ENCODE data around the gene MT1B.
"Not testable (repeated sequence)": the region's sequence is repeated elsewhere in the genome, so short reads cannot be mapped to it uniquely, and the experiment has no call there.

The MT1B gene

DNA sequence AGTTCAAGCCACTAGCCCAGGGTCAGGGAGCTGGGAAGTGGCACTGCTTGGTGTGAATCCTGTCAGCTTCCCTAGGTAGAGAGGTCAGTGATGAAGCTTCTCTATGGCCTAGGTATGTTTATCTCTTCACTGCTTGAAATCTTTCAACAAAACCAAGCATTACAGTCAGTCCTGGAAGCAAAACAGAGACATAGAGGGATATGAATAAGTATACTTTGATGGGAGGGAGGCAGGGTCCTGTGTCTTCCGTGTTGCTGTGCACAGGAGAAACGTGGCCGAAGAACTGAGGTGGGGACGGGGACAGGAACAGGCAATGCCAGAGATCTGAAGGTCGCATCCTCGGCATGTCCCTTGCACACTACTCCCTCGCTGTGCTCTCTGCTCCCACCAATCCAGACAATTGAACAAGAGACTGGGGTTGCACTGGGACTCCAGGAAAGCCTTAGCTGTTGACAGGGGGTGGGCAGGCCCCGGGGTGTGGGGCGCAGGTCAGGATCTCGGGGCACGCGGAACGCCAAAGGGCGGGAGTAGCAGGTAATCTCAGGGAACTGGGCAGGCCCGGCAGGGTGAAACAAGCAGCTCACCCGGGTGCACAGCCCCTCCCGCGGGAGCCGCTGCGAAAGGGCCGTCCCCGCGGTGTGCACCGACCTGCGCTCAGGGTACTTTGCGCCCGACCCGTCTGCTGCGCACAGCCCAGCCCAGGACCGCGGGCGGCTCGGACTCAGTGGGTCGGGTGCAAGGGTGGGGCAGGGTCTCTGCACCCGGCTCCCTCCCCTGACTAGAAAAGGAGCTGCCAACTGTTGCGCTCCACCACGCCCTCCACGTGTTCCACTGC, 17.5 kb downstream of the MT1B start, which contains the start of gene MT1H:
TSS of gene MT1H (plus strand) at position 810 of the 835 bp plus-strand sequence. CDS start 71 bp downstream, outside the sequence.
- peak; percentile 36 for DNase-seq

DNA sequence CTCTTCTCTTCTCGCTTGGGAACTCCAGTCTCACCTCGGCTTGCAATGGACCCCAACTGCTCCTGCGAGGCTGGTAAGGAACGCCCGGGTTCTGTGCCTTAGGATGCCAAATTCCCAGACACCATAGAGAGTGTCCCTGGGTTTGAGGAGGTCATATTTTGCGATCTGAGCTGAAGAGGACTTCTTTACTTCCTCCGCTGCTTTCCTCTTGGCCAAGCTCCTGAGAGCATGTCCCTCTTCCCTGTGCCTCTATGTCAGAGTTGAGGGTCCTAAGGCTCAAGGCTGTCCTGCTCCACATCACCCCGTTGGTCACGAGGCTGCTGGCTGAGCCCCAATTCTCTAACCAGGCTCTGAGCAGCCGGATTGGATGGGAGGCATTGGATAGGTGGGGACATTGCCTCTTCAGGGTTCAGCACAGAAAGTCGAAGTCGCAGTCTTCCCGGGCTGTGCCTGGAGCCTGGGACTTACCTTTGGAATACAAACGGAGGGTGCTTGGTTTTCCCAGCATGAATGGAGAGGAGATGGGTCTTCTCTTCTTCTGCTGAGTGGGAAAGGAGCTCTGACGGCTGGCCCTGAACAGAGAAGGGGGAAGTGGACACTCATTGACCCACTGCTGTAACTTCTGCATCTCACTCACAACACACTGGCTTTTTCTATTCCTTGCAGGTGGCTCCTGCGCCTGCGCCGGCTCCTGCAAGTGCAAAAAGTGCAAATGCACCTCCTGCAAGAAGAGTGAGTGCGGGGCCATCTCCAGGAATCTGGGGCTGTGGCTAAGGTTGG, 18.3 kb downstream of the MT1B start:
- DNase-seq, result no peak

DNA sequence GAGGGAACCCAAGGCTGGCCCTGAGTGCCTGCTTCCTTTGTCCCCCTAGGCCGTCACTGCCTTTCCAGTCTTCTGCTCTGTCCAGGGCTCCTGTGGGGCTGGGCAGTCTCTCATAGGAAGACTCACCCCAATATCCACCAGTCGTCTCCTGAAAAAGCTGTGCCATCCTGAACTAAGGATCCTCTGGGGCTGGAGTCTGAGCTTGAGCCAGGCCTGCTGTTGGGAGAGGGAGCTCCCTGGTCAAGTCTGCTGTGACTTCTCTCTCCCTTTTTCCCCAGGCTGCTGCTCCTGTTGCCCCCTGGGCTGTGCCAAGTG, 18.9 kb downstream of the MT1B start:
- no peak for DNase-seq

DNA sequence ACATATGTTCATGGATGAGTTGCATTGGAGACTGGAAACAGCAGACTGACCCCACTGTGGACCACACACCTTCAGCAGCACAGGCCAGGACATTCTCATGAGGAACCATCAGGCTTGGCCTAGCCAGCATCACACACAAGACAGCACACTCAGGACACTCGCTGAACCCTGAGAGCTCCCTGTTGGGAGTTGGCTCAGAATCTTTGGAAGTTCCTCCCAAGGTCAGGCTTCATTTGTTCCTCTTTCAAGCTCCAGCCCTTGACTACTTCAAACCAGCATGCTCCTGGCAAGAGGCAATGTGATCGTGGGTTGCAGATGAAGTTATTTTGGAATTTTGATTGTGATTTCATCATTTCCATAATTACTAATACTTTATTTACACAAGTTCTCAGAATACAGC, 20.0 kb downstream of the MT1B start:
- DNase-seq, result not testable (repeated sequence)

DNA sequence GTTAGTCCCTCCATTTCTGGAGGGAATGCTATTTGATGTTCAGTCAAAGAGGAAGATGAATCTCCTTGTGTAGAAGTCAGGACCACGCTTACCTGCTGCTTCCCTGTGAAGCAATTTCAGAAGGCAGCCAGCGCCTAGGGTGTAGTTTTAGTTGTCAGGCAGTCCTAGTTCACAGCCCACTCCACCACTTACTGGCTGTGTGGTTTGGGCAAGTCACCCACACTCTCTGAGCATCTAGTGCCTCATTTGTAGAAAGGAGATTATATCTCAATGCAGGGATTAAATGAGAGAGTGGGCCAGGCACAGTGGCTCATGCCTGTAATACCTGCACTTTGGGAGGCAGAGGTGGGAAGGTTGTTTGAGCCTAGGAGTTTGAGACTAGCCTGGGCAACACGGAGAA, 20.5 kb downstream of the MT1B start:
- not testable (repeated sequence) for DNase-seq

DNA sequence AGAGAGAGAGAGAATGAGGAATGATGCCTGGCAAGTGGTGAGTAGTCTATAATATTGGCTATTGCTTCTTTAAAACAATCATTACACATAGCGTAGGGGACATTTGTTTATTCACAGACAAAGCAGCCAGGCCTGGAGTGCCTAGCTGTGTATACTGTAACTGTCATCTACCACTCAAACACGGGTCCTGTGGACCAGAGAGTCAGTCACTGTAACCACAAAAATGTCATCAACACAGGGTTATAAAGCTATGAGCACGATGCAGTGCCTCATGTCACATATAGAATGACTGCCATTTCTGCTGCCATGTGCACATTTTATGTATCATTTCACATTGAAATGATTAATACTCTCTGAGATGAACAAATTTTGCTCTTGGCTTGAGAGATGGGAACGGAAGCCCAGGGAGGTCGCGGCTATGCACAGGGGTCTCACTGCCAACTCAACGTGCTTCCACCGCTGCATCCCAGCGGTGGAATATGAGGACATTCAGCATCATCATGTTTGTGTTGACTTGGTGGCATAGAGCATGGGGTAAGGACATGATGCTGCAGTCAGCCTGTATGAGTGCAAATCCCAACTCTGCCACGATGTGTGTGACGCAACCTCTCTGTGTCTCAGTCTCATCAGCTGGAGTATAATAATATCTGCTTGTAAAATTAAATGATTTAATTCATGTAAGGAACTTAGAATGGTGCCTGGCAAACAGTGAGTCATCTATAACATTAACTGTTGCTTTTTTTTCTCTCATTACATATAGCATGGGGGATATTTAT, 21.3 kb downstream of the MT1B start:
- DNase-seq, result no peak

DNA sequence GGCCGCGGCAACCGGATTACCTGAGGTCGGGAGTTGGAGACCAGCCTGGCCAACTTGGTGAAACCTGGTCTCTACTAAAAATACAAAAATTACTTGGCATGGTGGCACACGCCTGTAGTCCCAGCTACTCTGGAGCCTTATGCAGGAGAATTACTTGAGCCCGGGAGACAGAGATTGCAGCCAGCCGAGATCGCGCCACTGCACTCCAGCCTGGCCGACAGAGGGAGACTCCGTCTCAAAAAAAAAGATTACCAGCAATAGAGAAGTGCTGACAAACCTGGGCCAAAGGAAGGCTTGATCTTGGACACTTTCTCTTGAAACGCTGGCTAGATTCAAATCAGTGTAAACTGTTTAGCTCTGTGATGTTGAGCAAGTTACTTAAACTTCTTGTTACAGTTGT, 22.2 kb downstream of the MT1B start:
- DNase-seq, result peak; percentile 37

DNA sequence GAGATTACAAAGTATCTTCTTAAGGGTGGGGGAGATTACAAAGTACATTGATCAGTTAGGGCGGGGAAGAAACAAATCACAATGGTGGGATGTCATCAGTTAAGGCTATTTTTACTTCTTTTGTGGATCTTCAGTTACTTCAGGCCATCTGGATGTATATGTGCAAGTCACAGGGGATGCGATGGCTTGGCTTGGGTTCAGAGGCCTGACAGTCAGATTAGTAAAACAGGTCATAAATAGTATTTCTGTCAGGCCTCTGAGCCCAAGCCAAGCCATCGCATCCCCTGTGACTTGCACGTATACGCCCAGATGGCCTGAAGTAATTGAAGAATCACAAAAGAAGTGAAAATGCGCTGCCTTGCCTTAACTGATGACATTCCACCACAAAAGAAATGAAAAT, 22.9 kb downstream of the MT1B start:
- DNase-seq, result not testable (repeated sequence)

DNA sequence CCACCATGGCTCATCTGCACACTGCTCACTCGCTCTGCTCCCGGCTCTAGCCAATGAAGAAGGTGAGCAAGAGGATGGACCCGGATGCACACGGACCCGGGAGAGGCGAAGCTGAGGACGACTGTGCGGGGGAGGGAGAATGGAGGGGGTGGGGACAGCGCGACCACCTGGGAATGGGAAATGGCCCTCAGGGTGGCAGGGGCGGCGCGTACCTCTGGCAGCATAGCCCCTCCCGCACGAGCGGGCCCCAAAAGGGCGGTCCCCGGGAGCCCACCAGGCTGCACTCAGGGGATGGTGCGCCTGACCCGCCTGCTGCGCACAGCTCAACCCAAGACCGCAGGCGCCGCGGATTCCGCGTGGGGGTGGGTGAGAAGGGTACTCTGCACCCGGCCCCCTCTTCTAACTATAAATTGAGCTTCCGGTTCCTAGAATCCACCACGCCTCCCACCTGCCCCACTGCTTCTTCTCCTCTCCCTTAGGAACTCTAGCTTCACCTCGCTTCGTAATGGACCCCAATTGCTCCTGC, 24.1 kb downstream of the MT1B start:
- peak; percentile 47 for DNase-seq

DNA sequence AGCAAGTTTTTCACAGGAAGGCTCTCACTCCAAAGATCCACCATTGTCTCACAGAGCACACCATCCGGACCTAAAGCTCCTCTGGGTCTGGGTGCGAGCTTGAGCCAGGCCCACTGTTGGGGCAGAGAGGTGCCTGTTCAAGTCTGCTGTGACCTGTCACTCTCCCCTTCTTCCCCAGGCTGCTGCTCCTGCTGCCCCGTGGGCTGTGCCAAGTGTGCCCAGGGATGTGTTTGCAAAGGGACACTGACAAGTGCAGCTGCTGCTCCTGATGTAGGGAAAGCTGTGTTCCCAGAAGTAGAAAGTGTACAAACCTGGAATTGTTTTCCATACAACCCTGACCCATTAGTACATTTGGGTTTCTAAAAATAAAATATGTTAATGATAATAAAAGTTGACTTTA, 25.8 kb downstream of the MT1B start:
- no peak for DNase-seq

DNA sequence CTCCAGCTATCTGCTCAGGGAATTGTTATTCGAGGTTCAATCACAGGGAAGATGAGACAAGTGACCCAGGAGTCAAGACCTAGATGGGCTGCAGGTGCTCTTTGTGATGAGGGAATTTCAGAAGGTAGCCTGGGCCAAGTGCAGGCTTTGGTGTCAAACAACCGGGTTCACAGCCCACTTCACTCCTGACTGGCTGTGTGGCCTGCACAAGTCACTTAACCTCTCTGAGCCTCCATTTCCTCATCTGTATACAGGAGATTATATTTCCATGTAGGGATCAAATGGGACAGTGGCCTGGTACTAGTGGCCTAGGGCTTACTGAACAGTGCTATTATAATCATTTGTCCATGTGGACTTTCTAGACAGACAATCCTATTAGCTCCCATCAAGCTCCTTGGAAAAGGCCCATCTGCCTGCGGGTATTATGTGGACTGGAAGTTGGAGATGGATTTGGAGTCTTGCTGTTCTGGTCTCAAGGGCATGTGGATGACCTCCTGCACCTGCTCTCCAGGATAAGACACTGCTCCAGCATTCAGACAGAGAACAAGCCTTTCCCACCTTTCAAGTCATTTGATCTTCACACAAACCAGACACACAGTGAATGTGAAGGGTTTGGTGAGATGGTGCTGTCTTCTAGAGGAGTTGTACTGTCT, 27.5 kb downstream of the MT1B start:
- no peak for DNase-seq

DNA sequence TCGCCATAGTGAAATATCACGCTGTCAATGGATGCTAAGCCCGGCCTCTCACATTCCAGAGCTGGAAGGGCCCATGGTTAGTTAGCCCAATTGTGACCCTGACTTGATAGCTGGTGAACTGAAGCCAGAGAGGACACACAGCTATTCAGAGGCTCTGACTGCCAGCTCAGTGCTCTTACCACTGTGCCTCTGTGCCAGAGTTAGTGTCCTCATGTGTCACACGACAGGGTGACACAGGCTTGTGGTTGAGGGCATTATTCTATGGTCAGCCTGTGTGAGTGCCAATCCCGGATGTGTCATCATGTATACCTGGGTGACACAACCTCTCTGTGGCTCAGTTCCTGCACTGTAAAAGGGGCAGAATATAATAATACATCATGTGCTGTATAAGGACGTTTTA, 28.1 kb downstream of the MT1B start:
- DNase-seq, result peak; percentile 50

DNA sequence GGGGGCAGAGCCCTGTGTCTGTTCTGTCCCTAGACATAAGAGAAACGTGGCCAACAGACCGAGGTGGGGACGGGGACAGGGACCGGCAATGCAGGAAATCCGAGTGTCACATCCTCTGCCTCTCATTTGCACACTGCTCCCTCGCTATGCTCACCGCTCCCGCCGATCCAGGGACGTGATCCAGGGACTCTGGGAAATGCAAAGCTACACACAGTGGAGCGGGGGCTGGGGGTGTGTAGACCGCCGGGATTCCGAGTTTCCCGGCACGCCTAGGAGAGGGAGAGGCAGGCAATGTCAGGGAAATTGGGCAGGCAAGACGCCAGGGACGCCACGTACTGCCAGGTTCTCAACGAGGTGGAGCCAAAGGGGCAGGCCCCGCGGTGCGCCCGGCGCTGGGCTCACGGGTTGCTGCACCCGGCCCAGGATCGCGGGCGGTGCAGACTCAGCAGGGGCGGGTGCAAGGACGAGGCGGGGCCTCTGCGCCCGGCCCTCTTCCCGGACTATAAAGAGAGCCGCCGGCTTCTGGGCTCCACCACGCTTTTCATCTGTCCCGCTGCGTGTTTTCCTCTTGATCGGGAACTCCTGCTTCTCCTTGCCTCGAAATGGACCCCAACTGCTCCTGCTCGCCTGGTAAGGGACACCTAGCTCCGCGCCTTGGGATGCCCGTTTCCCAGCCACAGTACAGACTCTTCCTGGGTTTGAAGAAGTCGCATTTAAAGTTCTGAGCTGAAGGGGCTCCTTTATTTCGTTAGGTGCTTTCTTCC, 30.4 kb downstream of the MT1B start, which contains the start of gene MT1X:
TSS of gene MT1X (plus strand) at position 532 of the 764 bp plus-strand sequence. CDS start at position 603, 71 bp downstream.
- peak; percentile 92 for DNase-seq

DNA sequence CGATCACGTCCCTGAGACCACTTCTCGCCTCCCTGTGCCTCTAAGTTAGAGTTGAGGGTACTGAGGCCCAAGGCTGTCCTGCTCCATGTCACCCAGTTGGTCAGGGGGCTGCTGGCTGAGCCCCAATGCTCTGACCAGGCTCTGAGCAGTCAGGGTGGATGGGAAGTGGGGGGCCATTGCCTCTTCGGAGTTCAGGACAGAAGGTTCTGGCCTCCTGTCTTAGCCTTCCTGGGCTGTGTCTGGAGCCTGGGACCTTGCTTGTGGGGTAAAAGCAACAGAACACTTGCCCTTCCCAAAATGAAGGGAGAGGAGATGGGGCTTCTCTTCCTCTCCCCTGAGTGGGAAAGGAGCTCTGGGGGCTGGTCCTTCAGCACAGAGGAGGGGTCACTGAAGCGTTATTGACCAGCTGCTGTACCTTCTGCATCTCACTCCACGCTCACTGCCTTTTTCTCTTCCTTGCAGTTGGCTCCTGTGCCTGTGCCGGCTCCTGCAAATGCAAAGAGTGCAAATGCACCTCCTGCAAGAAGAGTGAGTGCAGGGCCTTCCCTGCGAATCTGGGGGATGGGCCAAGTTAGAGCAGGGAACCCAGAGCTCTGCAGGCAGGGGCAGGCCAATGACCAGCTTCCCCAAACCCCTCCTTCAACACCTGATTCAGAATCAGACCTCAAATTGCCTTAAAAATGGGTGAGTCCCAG, 31.2 kb downstream of the MT1B start:
- no peak for DNase-seq

DNA sequence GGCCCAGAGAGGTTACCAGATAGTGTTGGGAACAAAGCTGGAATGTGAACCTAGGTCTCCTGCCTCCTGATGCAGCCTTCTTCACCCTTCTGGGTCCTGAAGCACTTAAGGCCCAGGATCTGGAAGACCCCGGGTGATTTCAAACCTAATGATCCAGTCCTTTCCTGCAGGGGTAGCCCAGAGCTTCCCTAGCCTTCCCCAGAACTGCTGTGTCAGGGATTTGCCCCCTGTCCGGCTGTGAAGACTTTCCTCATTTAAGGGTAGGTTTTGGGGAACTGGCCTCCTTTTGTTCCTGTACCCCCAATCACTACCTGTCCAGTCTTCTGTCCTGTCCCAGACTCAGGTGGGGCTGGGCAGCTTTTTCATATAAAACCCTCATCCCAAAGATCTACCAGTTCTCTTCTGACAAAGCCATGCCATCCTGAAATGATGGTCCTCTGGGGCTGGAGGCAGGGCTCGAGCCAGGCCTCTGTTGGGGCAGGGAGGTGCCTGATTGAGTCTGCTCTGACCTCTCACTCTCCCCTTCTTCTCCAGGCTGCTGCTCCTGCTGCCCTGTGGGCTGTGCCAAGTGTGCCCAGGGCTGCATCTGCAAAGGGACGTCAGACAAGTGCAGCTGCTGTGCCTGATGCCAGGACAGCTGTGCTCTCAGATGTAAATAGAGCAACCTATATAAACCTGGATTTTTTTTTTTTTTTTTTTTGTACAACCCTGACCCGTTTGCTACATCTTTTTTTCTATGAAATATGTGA, 31.9 kb downstream of the MT1B start:
- no peak for DNase-seq

DNA sequence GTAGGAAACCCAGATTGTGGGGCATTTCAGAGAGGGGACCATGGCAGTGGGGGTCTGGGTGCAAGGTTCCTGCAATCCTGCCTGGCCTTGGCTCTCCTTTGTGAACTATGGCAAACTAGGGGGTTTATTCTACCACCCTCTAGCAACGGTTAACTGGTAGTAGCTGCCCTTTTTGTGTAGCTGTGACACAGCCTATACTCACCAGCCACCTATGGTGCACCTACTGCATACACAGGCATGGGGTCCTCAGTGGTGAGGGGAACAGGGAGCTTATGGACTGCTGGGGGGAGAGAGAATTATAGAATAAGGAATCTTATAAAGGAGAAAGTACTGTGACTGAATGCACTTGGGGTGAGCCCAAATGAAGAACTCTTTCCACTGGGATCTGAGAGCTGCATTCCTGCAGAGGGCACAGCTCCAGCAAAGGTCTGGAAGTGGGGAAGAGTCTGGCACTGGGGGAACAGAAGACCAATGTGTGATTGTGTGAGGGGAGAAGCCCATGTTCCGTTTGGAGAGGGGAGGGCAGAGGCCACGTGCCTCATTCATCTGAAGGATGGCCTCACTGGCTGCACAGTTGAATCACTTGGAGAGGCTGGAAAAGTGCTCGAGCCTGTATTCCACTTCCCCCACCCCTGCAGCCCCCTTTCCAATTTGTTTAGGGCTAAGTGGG, 32.7 kb downstream of the MT1B start:
- DNase-seq, result no peak

DNA sequence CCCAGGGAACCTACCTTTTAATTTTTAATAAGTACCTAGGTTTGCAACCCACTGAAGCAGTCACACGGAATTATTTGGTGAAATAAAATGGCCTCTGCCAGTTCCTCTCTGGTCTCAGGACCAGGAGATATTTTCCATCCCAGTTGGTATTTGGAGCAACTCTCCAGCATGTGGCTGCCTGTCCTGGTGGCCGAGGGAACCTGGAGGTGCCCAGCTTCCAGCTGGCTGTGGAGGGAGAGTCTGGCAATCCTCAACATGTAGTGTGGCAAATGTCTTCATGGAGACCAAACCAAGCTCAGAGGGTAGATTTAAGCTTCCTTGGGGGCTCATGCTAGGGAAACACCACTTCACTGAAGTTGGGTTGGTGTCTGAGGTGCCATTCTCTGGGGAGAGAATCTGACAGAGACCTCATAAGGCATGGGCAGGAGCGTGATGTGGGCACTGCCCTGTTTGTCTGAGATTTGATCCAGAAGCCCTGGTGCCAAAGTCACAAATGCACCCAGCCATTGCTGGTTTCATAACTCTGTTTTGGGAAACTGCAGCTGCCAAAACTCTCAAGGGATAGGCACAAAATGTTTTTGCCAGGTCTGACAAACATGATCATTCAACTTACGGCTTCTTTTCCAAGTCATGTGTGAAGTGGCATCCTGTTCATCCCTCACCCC, 33.4 kb downstream of the MT1B start:
- DNase-seq, result no peak

DNA sequence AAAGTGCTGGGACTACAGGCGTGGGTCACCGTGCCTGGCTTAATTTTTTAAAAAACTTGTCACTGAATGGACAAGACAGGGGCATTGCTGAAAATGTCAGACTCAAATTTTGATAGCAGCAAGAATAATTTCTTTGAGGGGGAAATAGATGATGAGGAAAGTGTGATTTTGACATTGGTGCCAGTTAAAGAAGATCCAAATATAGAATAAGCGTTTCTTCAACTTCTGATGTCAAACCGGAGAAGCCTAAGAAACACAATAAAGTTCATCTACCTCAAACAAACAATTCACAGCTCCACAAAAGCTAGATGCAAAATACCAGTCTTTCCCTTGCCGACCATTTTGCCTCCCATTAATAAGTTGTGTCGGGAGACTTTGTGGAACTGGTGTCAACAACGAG, 35.1 kb downstream of the MT1B start:
- no peak for DNase-seq

DNA sequence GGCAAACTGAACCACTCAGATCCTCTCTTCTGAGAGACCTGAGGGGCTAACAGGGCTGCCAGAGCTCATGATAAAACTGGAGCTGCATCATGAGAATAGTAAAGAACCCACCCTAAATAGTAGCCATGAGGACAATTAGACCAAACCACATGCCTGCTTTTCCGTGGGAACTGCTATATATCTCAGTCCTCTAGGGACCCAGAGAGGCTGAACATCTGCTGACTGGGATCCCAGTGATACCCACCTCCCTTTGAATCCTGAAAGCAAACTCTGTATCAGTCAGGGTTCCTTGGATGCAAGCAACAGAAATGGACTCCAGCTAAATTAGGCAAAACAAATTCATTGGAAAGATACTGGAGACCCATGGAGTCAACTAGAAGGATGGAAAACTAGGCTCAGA, 37.1 kb downstream of the MT1B start:
- no peak for DNase-seq
